Measurements from ENCODE around the gene CNTF.
A peak's percentile ranks its signal among the peaks of the same experiment; 100 is the strongest.

The CNTF gene

DNA sequence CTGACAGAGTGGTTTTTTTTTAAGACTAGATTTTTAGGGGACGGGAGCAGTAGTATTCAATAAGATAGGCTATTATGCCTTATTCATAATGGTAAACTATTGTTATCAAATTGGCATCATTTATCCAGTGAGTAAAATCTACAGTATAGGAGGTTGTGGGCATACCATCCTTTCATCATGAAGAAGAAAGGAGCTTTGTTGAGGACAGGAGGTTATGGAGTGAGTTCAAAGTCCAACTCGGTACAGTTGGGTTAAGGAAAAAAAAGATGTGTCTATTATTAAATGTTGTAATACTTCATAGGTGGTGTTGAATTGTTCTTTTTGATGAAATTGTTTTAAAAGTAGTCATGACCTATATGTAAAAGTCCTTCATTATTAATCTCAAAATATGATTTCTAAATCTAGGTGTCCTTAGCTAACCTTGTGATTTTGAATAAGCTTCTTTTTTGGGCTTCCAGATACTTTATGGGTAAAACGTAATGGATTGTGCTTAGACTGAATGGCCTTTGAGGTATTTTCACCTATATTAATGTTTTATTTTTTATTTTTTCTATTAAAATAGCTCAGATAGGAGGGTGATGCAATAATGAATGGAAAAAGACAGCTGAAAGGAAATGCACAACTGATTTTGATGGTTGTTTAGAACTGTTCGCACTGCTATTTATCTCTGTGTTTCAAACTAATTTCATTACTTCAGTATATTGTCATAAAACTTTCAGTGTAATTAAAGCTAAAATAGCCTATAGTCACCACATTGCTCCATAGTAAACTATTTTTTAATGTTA, 15.3 kb upstream of the CNTF start:
- no peak for DNase-seq

- no peak for DNase-seq
Observed at GRCh38 chr11:58608331-58608730, 14.1 kb upstream of the CNTF start.

GRCh38 chr11:58609723-58610122, 12.7 kb upstream of the CNTF start:
- DNase-seq: no peak

GRCh38 chr11:58613228-58613627, 9.2 kb upstream of the CNTF start:
- no peak for DNase-seq

DNA sequence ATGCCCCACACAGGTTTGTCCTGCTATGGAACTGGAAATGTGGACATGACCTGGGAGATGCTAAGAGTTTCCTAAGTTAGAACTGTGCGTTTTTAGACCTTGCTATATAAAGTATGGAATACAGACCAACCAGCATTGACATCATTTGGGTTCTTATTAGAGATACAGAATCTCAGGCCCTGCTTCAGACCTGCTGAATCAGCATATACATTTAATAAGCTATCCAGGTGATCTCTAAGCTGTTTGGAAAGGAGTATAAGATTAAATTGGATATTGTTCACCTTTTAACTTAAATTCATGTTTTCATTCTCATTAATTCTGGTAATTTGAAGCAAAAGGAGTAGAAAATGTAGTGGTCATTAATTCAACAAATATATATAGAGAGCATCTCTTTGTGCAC, 6.9 kb upstream of the CNTF start:
- DNase-seq: no peak

DNA sequence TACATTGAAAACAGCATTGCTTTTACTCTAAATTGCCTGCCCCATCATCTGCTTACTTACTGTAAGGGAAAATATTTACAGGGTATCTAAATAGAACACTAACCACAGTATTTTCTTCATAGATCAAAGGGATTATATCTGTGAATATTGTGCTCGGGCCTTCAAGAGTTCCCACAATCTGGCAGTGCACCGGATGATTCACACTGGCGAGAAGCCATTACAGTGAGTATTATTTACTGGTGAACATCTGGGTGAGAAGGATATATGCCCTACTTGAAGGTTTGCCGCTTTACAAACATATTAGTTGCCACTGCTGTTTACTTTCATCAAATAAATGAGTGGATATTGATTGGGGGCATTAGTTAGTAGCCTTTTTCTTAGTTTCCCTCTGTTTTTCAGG, 5.9 kb upstream of the CNTF start:
- DNase-seq: no peak

DNA sequence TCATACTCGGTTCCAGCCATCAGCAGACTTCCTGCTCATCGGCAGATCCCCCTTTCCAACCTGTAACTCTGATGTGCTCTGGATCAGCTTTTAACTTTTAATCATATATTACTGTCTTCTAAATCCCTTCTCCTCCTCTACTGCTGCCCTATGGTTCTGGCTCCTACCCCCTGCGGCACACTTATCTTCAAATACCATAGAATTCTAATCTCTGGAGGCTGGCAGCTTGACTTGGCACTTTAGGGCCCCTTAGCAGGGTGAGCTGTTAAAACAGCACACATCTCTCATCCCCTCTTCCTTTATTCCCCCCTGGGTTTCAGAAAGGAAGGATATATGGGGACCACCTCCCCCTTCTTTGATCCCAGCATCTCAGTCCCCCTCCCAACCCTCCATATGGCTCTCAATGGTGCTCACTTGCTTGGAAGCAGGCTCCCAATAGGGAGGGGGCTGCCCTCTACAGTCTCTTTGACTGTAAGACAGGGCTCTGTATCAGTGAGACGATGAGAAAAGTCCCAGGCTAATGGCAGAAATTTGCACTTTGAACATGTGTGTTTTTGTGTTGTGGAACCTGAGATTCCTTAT, 4.4 kb upstream of the CNTF start:
- no peak for DNase-seq

GRCh38 chr11:58621586-58622262, 741 bp upstream of the CNTF start:
- DNase-seq: peak in 1 of 5 donors; percentile 5

- DNase-seq: no peak
Observed at GRCh38 chr11:58625086-58625485, 2.6 kb downstream of the CNTF start.

- no peak for DNase-seq
Observed at GRCh38 chr11:58625826-58626460, 3.5 kb downstream of the CNTF start.

- no peak for DNase-seq
Observed at GRCh38 chr11:58626934-58627483, 4.5 kb downstream of the CNTF start.

DNA sequence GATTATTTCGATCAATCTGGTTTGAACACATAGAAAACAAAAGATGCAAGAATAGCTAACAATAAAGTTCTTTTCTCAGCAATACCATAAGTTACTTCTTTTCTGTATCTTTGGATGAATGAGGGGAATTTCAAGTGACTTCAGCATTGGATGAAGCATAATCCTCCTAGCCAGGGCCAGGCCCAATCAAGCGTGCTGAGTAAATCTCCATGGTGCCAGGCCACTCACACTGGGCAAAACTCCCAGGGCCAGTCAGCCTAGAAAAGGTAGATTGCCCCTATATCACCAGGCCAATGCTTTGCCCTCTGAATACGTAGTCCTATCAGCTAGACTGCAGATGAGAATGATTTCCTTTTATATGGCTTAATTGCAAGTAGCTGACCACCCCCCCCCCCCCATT, 6.0 kb downstream of the CNTF start:
- no peak for DNase-seq

GRCh38 chr11:58629857-58630256, 7.4 kb downstream of the CNTF start:
- peak in 1 of 5 donors; percentile 8 for DNase-seq

DNA sequence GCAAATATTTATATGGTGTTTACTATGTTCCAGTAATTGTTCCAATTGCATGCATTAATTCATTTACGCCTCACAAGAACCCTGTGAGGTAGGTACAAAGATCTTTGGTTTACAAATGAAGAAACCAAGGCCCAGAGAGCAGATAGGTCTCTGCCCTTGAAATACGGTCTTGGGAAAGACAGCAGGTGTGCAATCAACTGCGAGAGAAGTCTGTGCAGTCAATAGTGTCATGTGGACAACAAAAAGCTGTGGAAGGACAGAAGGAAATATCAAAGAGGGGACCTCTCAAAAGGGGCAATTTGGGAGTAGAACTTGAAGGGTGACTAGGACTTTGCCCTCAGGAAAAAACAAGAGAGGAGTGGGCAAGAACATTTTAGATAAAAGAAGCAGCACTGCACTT, 8.9 kb downstream of the CNTF start:
- DNase-seq: no peak

GRCh38 chr11:58632510-58632909, 10.0 kb downstream of the CNTF start:
- no peak for DNase-seq

DNA sequence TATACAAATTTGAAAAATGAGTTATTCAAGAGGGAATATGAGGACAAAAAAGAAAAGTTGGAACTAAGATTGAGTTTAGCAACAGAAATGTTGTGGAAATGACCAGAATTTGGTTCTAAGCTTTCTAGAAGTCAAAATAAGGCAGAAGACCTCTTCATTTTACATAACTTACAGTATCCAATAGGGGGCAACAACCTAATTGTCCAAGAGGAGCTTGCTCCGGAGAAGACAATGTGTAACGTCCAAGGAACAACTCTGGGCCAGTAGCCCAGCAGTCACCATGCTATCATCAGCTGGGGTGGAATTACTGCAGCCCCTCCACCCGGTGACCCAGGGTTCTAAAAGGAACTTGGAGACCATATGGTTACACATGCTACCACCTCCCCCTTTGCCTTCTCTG, 14.1 kb downstream of the CNTF start:
- DNase-seq: no peak

GRCh38 chr11:58637371-58637770, 14.9 kb downstream of the CNTF start:
- DNase-seq: no peak

DNA sequence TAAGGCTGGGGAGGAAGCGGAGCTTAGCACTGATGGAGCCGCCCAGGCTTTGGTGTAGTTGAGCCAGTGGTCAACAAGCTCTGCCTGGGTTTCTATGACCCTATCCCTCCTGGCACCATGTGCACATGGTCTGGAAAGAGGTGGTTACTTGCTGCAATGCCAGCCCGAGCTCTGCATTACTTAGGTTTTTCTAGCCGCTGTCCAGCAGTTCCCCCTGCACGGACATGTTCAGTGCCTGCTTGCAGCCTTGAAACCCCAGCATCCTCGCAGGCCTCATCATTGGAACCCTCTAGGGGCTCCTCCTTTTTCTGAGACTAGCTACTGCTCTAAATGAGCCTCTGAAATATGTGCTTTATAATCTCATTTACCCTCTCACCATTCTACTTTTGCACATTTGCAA, 16.6 kb downstream of the CNTF start:
- no peak for DNase-seq

DNA sequence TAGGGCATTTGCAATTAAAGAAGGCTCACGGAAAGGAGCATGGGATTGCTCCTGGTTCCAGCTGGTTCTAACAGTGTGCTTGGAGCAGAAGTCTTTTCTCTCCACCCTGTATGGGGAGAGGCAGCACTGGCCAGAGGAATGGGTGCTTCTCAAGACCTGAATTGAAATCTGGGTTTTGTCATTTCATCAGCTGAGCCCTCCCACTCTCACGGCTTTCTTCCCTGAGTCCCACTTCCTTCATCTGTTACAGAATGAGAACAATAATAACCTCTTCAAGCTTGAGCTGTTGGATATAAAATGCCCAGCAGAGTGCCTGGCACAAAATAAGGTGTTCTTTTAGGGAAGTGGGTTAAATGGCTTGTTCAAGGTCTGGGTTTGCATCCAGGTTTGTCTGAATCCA, 17.2 kb downstream of the CNTF start:
- DNase-seq: no peak

GRCh38 chr11:58640386-58641023, 18.0 kb downstream of the CNTF start:
- DNase-seq: peak in 1 of 5 donors; percentile 7

DNA sequence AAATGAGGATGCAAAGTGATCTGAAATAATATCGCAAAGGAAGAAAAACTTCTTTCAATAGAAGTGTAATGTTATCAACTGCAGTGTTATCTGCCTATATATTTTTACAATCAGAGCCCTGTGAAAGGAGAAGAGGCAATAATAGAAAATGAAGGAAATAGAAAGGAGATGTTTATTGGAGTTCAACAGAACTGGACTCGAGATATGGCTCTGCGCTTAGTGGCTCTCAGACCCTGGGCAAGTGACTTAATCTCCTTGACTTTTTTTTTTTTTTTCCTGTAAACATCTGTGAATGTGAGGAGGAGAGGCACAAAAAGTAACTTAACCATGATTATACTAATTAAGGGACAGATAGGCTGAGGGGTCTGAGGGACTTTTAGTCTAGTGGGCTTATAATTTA, 18.9 kb downstream of the CNTF start:
- no peak for DNase-seq

DNA sequence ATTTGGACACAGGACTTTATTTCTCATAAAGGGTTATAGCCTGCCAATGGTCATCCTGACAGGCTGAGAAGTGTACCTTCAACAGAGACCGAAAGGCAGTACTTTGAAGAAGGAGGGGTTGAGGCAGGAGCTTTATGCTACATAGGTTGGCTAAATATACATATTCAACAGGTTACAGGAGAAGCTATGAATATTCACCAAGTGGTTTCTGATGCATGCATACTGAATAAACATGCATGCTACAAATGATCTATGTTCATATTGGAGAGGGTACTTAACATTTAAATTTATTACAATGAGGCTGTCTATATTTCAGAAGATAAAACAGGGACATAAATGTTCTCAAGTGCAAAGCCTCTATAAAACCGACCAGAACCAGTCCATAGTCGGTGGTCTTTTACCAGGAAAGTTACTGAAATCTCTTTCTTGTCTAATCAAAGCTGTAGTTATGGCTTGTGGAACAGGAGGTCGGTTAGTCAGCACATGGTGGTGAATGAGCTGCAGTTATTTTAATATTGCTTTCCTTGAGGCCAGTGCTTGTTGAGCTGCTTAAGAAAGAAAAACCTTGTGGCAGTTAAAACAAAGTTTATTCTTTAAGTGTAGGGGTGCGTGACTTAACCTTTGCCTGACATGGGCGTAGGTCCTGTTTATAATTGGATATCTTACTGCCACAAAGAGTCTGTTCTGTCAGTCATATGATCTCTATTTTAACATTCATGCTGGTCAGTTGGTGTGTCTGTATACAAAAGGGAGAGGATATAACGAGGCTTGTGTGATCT, 19.5 kb downstream of the CNTF start:
- DNase-seq: no peak
